OCI-LY7 (cell line): Measurements from ENCODE around the gene RAX2. TPM values are rescaled to one million over a fixed set of nuclear protein-coding genes. Genes with fewer than 3 reads are reported as not detected.

Experiments
- BruUV-seq: library from RNA; stranded (reverse); fragments of 400-500 nt; replicated peaks from 2 replicates; lab custom pipeline; 2021; lab: Mats Ljungman, UMichigan
- CTCF ChIA-PET: fragments of 300-600 bp; sonication (Branson Sonifier 250); formaldehyde crosslinking; loops from one replicate; lab custom pipeline; 2022; ENCODE audit warnings: antibody characterized with exemption; ENCODE audit not compliant: unreplicated experiment; lab: Charles Lee
- POLR2A ChIA-PET: fragments of 300-600 bp; sonication (Branson Sonifier 250); formaldehyde crosslinking; loops from one replicate; lab custom pipeline; 2022; ENCODE audit warnings: antibody characterized with exemption; lab: Charles Lee
- DNase-seq: peaks from one replicate; pipeline ENCODE4 v3.0.0-alpha.2; 2015; ENCODE audit warnings: low spot score
- H2AFZ ChIP-seq: fragments of 200-600 bp; sonication (generic), shearing (Covaris generic); 2 replicates; pipeline ENCODE4 v1.6.1; 2014; ENCODE audit warnings: mild to moderate bottlenecking, antibody characterized with exemption, low read length, moderate library complexity
- H3K27ac ChIP-seq: fragments of 200-600 bp; sonication (generic); 2 replicates; pipeline ENCODE4 v1.5.1; 2014; ENCODE audit warnings: mixed run types, low read depth, mild to moderate bottlenecking, moderate library complexity, low read length, inconsistent platforms; ENCODE audit not compliant: poor library complexity, severe bottlenecking
- H3K36me3 ChIP-seq: fragments of 200-600 bp; sonication (generic); 2 replicates; pipeline ENCODE4 v1.6.1; 2014; ENCODE audit warnings: mild to moderate bottlenecking, antibody characterized with exemption, low read length, moderate library complexity, mixed read lengths; ENCODE audit not compliant: insufficient read depth
- H3K4me1 ChIP-seq: fragments of 200-600 bp; sonication (generic); 2 replicates; pipeline ENCODE4 v1.5.1; 2014; ENCODE audit warnings: mild to moderate bottlenecking, low read length; ENCODE audit not compliant: insufficient read depth, poor library complexity, severe bottlenecking
- H3K4me2 ChIP-seq: fragments of 200-600 bp; sonication (generic); 2 replicates; pipeline ENCODE4 v1.6.1; 2014; ENCODE audit warnings: mild to moderate bottlenecking, low read length
- H3K4me3 ChIP-seq: fragments of 200-600 bp; sonication (generic); 2 replicates; pipeline ENCODE4 v1.5.1; 2014; ENCODE audit warnings: mild to moderate bottlenecking, low read depth, low read length; ENCODE audit not compliant: poor library complexity, severe bottlenecking
- H3K79me2 ChIP-seq: fragments of 200-600 bp; sonication (generic); 2 replicates; pipeline ENCODE4 v1.6.1; 2016; ENCODE audit warnings: low read depth, mild to moderate bottlenecking, low read length, moderate library complexity, mixed read lengths; ENCODE audit not compliant: insufficient read depth
- H3K9me2 ChIP-seq: fragments of 200-600 bp; sonication (generic); 2 replicates; pipeline ENCODE4 v1.6.1; 2016; ENCODE audit warnings: mild to moderate bottlenecking, low read length, mixed read lengths; ENCODE audit not compliant: insufficient read depth
- H3K9me3 ChIP-seq: fragments of 200-600 bp; sonication (generic); 2 replicates; pipeline ENCODE4 v1.6.1; 2014; ENCODE audit warnings: mild to moderate bottlenecking, mixed run types, low read length, mixed read lengths
- H4K20me1 ChIP-seq: fragments of 200-600 bp; sonication (generic); 2 replicates; pipeline ENCODE4 v1.6.1; 2014; ENCODE audit warnings: mild to moderate bottlenecking, antibody characterized with exemption, low read length, moderate library complexity, mixed read lengths; ENCODE audit not compliant: insufficient read depth
- CTCF ChIP-seq: fragments of 200-600 bp; sonication (generic); conservative IDR thresholded peaks from 2 replicates; pipeline ENCODE4 v1.5.1; 2014; ENCODE audit warnings: mild to moderate bottlenecking, antibody characterized with exemption, low read length, moderate library complexity, mixed read lengths
- EZH2phosphoT487 ChIP-seq: fragments of 200-600 bp; sonication (generic); IDR thresholded peaks from 2 replicates; pipeline ENCODE4 v1.6.1; 2018; ENCODE audit warnings: low read depth, borderline replicate concordance, mild to moderate bottlenecking, mixed run types, antibody characterized with exemption, low read length, moderate library complexity, mixed read lengths
- intact Hi-C: fragments of 100-400 bp; cut with micrococcal nuclease; formaldehyde crosslinking; loops from one replicate; pipeline ENCODE4 v1.10.0; 2022; ENCODE audit not compliant: unreplicated experiment
- total RNA-seq, 2 experiments: library from RNA; depleted of rRNA in 1 of 2; stranded (reverse); fragments of >200 nt in 1 of 2; shearing (Covaris generic) in 1 of 2; gene quantifications; 2 replicates each; pipeline ENCODE4 v1.2.3, GENCODE V29; 2014 to 2022

RAX2 gene
- total RNA-seq, 2 experiments from 2014 or later, result not detected

GRCh38 chr19:3745363-3746045 is 26.5 kb downstream of the RAX2 start:
- no peak for DNase-seq
- Histone ChIP-seq H3K9me2 (no peaks in the 10 kb centered on the region), H3K9me3 (no peaks in the 10 kb centered on the region), H2AFZ (no peak overlapping the region), H3K36me3 (no peaks in the 10 kb centered on the region), H3K4me3 (no peak overlapping the region), H3K79me2 (no peaks in the 10 kb centered on the region), H3K4me2 (no peak overlapping the region), H3K4me1 (no peaks in the 10 kb centered on the region), H4K20me1 (no peaks in the 10 kb centered on the region), H3K27ac (no peak overlapping the region)
- no TSS peak for BruUV-seq
- TF ChIP-seq CTCF, result no peak
- no peak for TF ChIP-seq EZH2phosphoT487
- CTCF ChIA-PET, result no interaction called here
- POLR2A ChIA-PET, result no interaction called here
- intact Hi-C loops, result no loop called here

GRCh38 chr19:3743486-3743885 is 28.5 kb downstream of the RAX2 start:
- POLR2A ChIA-PET, result no interaction called here
- Histone ChIP-seq H3K4me1 (no peaks in the 10 kb centered on the region), H3K4me2 (no peak overlapping the region), H4K20me1 (no peaks in the 10 kb centered on the region), H3K4me3 (no peak overlapping the region), H3K79me2 (no peaks in the 10 kb centered on the region), H3K9me2 (no peaks in the 10 kb centered on the region), H3K9me3 (no peaks in the 10 kb centered on the region), H3K36me3 (no peaks in the 10 kb centered on the region), H3K27ac (no peak overlapping the region), H2AFZ (peak overlapping the region; percentile 66)
- intact Hi-C loops, result no loop called here
- DNase-seq, result peak; percentile 58
- TF ChIP-seq CTCF, result no peak
- no peak for TF ChIP-seq EZH2phosphoT487
- CTCF ChIA-PET, result no interaction called here
- BruUV-seq, result no TSS peak

GRCh38 chr19:3740431-3740830 is 31.6 kb downstream of the RAX2 start:
- no peaks in the 10 kb centered on the region for H4K20me1 ChIP-seq
- DNase-seq, result no peak
- H3K4me1 ChIP-seq, result no peaks in the 10 kb centered on the region
- H3K4me3 ChIP-seq, result no peak overlapping the region
- POLR2A ChIA-PET, result interaction anchor here (2.4 kb wide), 1 partner anchor 22 kb away, joined by 6 read pairs; the partner anchor contains the start of gene MRPL54
- no peaks in the 10 kb centered on the region for H3K79me2 ChIP-seq
- TF ChIP-seq CTCF, result no peak
- no peak for TF ChIP-seq EZH2phosphoT487
- H3K9me2 ChIP-seq, result no peaks in the 10 kb centered on the region
- H3K4me2 ChIP-seq, result no peak overlapping the region
- H2AFZ ChIP-seq, result no peak overlapping the region
- no peaks in the 10 kb centered on the region for H3K36me3 ChIP-seq
- H3K27ac ChIP-seq, result no peak overlapping the region
- BruUV-seq, result no TSS peak
- no peaks in the 10 kb centered on the region for H3K9me3 ChIP-seq
- CTCF ChIA-PET, result no interaction called here
- intact Hi-C loops, result no loop called here
